Endothelial cell of umbilical vein (primary cell): ENCODE data around the gene MARK3. TPM values are rescaled to one million over a fixed set of nuclear protein-coding genes. Genes with fewer than 3 reads are reported as not detected.

Experiments used
- BruUV-seq: library from RNA; stranded (reverse); fragments of 400-500 nt; replicated peaks from 2 replicates; lab custom pipeline; 2021; lab: Mats Ljungman, UMichigan
- CTCF ChIA-PET: fragments of 300-600, 350-600 bp; sonication (Branson Sonifier 250); formaldehyde crosslinking; loops from one replicate; lab custom pipeline; 2021; ENCODE audit warnings: antibody characterized with exemption, inconsistent platforms; lab: Charles Lee
- POLR2A ChIA-PET: fragments of 300-600, 350-600 bp; sonication (Branson Sonifier 250); formaldehyde crosslinking; loops from one replicate; lab custom pipeline; 2021; ENCODE audit warnings: antibody characterized with exemption, inconsistent platforms; lab: Charles Lee
- DNase-seq: peaks from one replicate; pipeline ENCODE4 v3.0.0-alpha.2; 2011; ENCODE audit warnings: low read depth, low spot score
- FAIRE-seq: peaks from 2 replicates; lab custom pipeline; 2011; peaks lifted over from hg19 to GRCh38; lab: Jason Lieb, UNC
- H2AFZ ChIP-seq: 2 replicates; pipeline ENCODE4 v1.6.0; 2012; ENCODE audit warnings: low read depth, low read length, control low read depth, inconsistent platforms
- H3K27ac ChIP-seq: 2 replicates; pipeline ENCODE4 v1.5.1; 2011; ENCODE audit warnings: low read depth, mild to moderate bottlenecking, control low read depth, low read length, moderate library complexity; ENCODE audit not compliant: insufficient read depth
- H3K27me3 ChIP-seq, 2 experiments: 2 replicates each; pipeline versions ENCODE4 v1.6.0 to v1.6.1; 2011; ENCODE audit warnings: low read length in 2 of 2, mixed read lengths in 1 of 2; ENCODE audit not compliant: control insufficient read depth in 2 of 2, insufficient read depth in 2 of 2
- H3K36me3 ChIP-seq, 2 experiments: 2 replicates in 1 of 2; 3 replicates in 1 of 2; pipeline ENCODE4 v1.5.1; 2011; ENCODE audit warnings: low read length in 2 of 2, mild to moderate bottlenecking in 1 of 2, moderate library complexity in 1 of 2; ENCODE audit not compliant: control insufficient read depth in 2 of 2, insufficient read depth in 2 of 2; ENCODE audit errors: extremely low read depth in 1 of 2
- H3K4me1 ChIP-seq: 3 replicates; pipeline ENCODE4 v1.5.1; 2011; ENCODE audit warnings: mild to moderate bottlenecking, low read length; ENCODE audit not compliant: control insufficient read depth, insufficient read depth; ENCODE audit errors: extremely low read depth
- H3K4me2 ChIP-seq: 2 replicates; pipeline ENCODE4 v1.6.1; 2011; ENCODE audit warnings: low read length, control low read depth, mixed read lengths; ENCODE audit not compliant: insufficient read depth
- H3K4me3 ChIP-seq, 3 experiments: fragments of 200-600 bp in 1 of 3; sonication (generic), shearing (Covaris generic) in 1 of 3; replicated peaks in 1 of 3; 2 replicates each; pipeline ENCODE4 v1.5.1; 2011 to 2016; ENCODE audit warnings: control low read depth in 3 of 3, low read length in 3 of 3, mild to moderate bottlenecking in 2 of 3, inconsistent platforms in 1 of 3, low read depth in 1 of 3, moderate library complexity in 1 of 3; ENCODE audit not compliant: insufficient read depth in 1 of 3
- H3K79me2 ChIP-seq: 2 replicates; pipeline ENCODE4 v1.6.0; 2012; ENCODE audit warnings: low read length, inconsistent platforms; ENCODE audit not compliant: control insufficient read depth, insufficient read depth
- H3K9ac ChIP-seq: replicated peaks from 2 replicates; pipeline ENCODE3; 2011; ENCODE audit warnings: low read length, control low read depth; ENCODE audit not compliant: insufficient read depth; ENCODE audit errors: extremely low read depth
- H3K9me1 ChIP-seq: replicated peaks from 3 replicates; pipeline ENCODE4 v1.6.0; 2011; ENCODE audit warnings: mild to moderate bottlenecking, low read length; ENCODE audit not compliant: control insufficient read depth, insufficient read depth; ENCODE audit errors: extremely low read depth
- H3K9me3 ChIP-seq: replicated peaks from 2 replicates; pipeline ENCODE4 v1.5.1; 2012; ENCODE audit warnings: low read length, inconsistent platforms; ENCODE audit not compliant: control insufficient read depth, insufficient read depth
- H4K20me1 ChIP-seq: replicated peaks from 2 replicates; pipeline ENCODE3; 2011; ENCODE audit warnings: mild to moderate bottlenecking, low read length; ENCODE audit not compliant: control insufficient read depth, insufficient read depth; ENCODE audit errors: extremely low read depth
- CTCF ChIP-seq, 2 donors: IDR thresholded peaks; 1 replicate in 1 of 2; 2 replicates in 1 of 2; pipeline ENCODE4 v1.5.1; 2011; ENCODE audit warnings: low read length in 2 of 2, mild to moderate bottlenecking in 2 of 2, moderate library complexity in 2 of 2, control low read depth in 1 of 2, inconsistent platforms in 1 of 2, low read depth in 1 of 2; ENCODE audit not compliant: insufficient read depth in 1 of 2; ENCODE audit errors: extremely low read depth in 1 of 2
- EZH2 ChIP-seq: IDR thresholded peaks from 2 replicates; pipeline ENCODE4 v1.6.1; 2012; ENCODE audit warnings: borderline replicate concordance, low read depth, mild to moderate bottlenecking, moderate library complexity, low read length, inconsistent platforms; ENCODE audit not compliant: severe bottlenecking
- FOS ChIP-seq: IDR thresholded peaks from 2 replicates; pipeline ENCODE4 v1.6.1; 2011; ENCODE audit warnings: mild to moderate bottlenecking, low read length, moderate library complexity, borderline replicate concordance; ENCODE audit not compliant: insufficient read depth
- GATA2 ChIP-seq: IDR thresholded peaks from 2 replicates; pipeline ENCODE4 v1.7.0; 2011; ENCODE audit warnings: low read depth, mild to moderate bottlenecking, moderate library complexity, mixed read lengths, low read length; ENCODE audit not compliant: insufficient read length, insufficient read depth
- JUN ChIP-seq: IDR thresholded peaks from 2 replicates; pipeline ENCODE4 v1.6.1; 2011; ENCODE audit warnings: borderline replicate concordance, low read depth; ENCODE audit not compliant: insufficient read length, insufficient read depth
- MAX ChIP-seq: IDR thresholded peaks from 2 replicates; pipeline ENCODE4 v1.6.1; 2011; ENCODE audit not compliant: insufficient read depth, insufficient read length
- MYC ChIP-seq: IDR thresholded peaks from one replicate; pipeline ENCODE4 v1.6.1; 2011; ENCODE audit warnings: mild to moderate bottlenecking, low read depth, low read length
- POLR2A ChIP-seq: IDR thresholded peaks from 2 replicates; pipeline ENCODE4 v1.6.1; 2012; ENCODE audit warnings: low read depth, mild to moderate bottlenecking, control low read depth, low read length
- POLR2AphosphoS5 ChIP-seq: IDR thresholded peaks from 2 replicates; pipeline ENCODE4 v1.6.1; 2012; ENCODE audit warnings: low read depth, mild to moderate bottlenecking, control low read depth, low read length, moderate library complexity; ENCODE audit not compliant: insufficient read depth
- dilution Hi-C: fragments of 300-500 bp; cut with MboI; formaldehyde crosslinking; loops from one replicate; pipeline ENCODE4 v1.15.0; 2019; ENCODE audit warnings: low sequenced_read_pairs; ENCODE audit not compliant: extremely low pct_ligation_motif_present
- intact Hi-C: fragments of 100-400 bp; cut with micrococcal nuclease; formaldehyde crosslinking; loops from one replicate; pipeline ENCODE4 v1.10.0; 2022
- polyA plus RNA-seq, 4 experiments: library from polyadenylated mRNA; depleted of rRNA in 3 of 4; stranded (reverse) in 3 of 4; unstranded in 1 of 4; fragments of >200 nt; gene quantifications; 2 replicates each; pipeline versions ENCODE4 v1.2.1 to v1.2.3, GENCODE V29; 2011 to 2012; ENCODE audit warnings: missing spikeins in 1 of 4
- total RNA-seq: library from RNA; stranded (reverse); gene quantifications from 2 replicates; pipeline ENCODE4 v1.2.3, GENCODE V29; 2021

Gene MARK3
- total and polyA plus RNA-seq, 2 donors (not counting 3 experiments of a cell fraction or from before 2014, with no cell fraction given) = 46.6 to 96.1 TPM

GRCh38 chr14:103433916-103434563 is 48.8 kb downstream of the MARK3 start:
- H3K4me2 ChIP-seq = no peak overlapping the region
- TF ChIP-seq MYC (no peak), POLR2AphosphoS5 (no peak), GATA2 (no peak), JUN (no peak), MAX (no peak), POLR2A (no peak), EZH2 (no peak), FOS (no peak), CTCF (IDR thresholded peaks at IDR 0.05; ENCODE audit: extremely low read depth in 1 of 2, insufficient read depth in 1 of 2, low read depth in 1 of 2, low read length in 2 of 2) (no peak)
- H4K20me1 ChIP-seq = no peaks in the 10 kb centered on the region
- H3K9me1 ChIP-seq = peaks cover 2% of the 10 kb centered on the region
- ChIA-PET POLR2A (no interaction called here), CTCF (no interaction called here)
- H3K4me3 ChIP-seq = no peak overlapping the region
- H2AFZ ChIP-seq = no peak overlapping the region
- H3K27ac ChIP-seq = no peak overlapping the region
- no peak overlapping the region for H3K9ac ChIP-seq
- no peaks in the 10 kb centered on the region for H3K4me1 ChIP-seq
- BruUV-seq = no TSS peak
- no peaks in the 10 kb centered on the region for H3K27me3 ChIP-seq
- FAIRE-seq = no peak
- peaks cover 5 to 6% of the 10 kb centered on the region in 2 experiments for H3K36me3 ChIP-seq
- H3K79me2 ChIP-seq = peaks cover 69% of the 10 kb centered on the region
- no peak for DNase-seq
- intact Hi-C loops = no loop called here
- dilution Hi-C loops = no loop called here
- no peaks in the 10 kb centered on the region for H3K9me3 ChIP-seq
